Measurements from ENCODE around the gene ARHGEF7. TPM values are rescaled to one million over a fixed set of nuclear protein-coding genes. Genes with fewer than 3 reads are reported as not detected.

ARHGEF7 gene
- total RNA-seq, 1 donor from 2014 or later, result 61.8 TPM

GRCh38 chr13:111322001-111322915 lies 207.1 kb downstream of the ARHGEF7 start:
- intact Hi-C loops (cut with micrococcal nuclease), result no loop called here

DNA sequence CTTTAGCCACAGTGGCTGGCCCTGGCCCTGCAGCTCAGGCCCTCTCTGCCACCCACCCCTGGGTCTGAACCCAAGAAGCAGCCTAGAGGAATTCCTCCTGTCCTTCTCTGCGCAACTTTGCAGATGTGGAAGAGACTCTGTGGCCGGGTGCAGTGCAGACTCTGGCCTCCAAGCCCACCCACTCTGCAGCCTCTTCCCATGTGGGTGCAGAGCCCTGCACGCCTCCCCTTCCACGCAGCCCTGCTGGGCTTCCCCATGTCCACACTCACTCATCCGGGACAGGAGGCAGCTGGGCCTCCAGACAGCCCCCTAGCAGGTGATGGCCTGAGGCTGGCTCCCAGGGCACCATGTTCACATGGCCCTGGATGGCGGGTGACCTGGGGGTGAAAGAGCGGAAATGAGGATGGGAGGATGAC lies 207.8 kb downstream of the ARHGEF7 start:
- intact Hi-C loops (cut with micrococcal nuclease), result no loop called here

DNA sequence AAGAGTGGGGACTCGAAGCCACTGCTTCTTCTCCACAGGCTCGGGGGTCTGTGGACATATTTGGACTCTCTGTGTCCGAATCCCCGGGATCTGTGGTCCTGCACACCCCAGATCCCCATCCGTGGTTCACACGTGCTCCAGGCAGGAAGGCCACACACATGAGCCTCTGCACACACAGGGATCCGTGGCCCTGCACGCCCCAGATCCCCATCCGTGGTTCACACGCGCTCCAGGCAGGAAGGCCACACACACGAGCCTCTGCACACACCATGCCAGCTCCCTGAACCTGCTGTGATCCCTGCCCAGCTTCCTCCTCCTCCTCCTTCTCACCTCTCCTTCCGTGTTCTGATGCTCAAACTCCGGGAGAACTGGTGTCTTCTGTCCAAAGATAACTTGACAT lies 208.4 kb downstream of the ARHGEF7 start:
- intact Hi-C loops (cut with micrococcal nuclease), result no loop called here

GRCh38 chr13:111323950-111324651 lies 209.0 kb downstream of the ARHGEF7 start:
- intact Hi-C loops (cut with micrococcal nuclease), result no loop called here

DNA sequence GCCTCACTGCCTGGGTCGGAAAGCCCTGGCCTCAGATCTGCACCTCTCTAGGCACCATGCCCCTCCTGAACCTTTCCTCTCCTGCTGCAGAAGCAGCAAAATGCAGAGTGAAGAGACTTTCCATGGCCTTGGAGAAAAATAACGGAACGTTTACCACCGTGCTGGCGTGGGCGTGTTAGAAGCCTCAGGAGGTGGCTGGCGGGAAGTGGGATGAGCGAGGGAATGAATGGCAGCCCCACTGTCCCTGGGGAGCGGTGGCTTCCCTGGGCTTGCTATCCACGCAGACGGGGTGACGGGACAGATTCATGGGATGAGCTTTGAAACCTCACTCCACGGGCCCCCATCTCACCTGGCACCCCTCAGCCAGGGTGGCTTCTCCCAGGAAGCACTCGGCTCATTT lies 209.6 kb downstream of the ARHGEF7 start:
- intact Hi-C loops (cut with micrococcal nuclease), result no loop called here

- intact Hi-C loops (cut with micrococcal nuclease), result no loop called here
Measured at GRCh38 chr13:111325146-111325890, 210.2 kb downstream of the ARHGEF7 start.

DNA sequence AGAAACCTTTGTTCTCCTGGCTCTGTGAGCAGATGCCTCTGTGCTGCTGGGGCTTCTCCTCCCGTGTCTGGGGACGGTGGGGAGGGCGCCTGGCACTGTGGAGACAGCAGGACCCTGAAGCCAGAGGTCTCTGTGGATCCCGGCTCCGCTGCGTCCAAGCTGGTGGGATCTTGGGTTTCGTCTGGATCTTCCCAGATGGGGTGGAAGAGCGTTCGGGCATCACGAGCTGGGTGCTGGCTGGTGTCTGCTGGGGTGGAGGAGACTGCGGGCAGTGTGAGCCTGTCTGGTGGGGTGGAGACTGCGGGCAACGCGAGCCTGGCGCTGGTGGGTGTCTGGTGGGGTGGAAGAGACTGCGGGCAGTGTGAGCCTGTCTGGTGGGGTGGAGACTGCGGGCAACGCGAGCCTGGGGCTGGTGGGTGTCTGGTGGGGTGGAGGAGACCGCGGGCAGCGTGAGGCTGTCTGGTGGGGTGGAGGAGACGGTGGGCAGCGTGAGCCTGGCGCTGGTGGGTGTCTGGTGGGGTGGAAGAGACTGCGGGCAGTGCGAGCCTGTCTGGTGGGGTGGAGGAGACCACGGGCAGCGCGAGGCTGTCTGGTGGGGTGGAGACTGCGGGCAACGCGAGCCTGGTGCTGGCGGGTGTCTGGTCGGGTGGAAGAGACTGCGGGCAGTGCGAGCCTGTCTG lies 211.0 kb downstream of the ARHGEF7 start:
- intact Hi-C loops (cut with micrococcal nuclease), result no loop called here

- intact Hi-C loops (cut with micrococcal nuclease), result no loop called here
Measured at GRCh38 chr13:111326621-111326965, 211.5 kb downstream of the ARHGEF7 start.

GRCh38 chr13:111326981-111327642 lies 212.0 kb downstream of the ARHGEF7 start:
- intact Hi-C loops (cut with micrococcal nuclease), result no loop called here

- intact Hi-C loops (cut with micrococcal nuclease), result no loop called here
Measured at GRCh38 chr13:111327730-111328573, 212.8 kb downstream of the ARHGEF7 start.

DNA sequence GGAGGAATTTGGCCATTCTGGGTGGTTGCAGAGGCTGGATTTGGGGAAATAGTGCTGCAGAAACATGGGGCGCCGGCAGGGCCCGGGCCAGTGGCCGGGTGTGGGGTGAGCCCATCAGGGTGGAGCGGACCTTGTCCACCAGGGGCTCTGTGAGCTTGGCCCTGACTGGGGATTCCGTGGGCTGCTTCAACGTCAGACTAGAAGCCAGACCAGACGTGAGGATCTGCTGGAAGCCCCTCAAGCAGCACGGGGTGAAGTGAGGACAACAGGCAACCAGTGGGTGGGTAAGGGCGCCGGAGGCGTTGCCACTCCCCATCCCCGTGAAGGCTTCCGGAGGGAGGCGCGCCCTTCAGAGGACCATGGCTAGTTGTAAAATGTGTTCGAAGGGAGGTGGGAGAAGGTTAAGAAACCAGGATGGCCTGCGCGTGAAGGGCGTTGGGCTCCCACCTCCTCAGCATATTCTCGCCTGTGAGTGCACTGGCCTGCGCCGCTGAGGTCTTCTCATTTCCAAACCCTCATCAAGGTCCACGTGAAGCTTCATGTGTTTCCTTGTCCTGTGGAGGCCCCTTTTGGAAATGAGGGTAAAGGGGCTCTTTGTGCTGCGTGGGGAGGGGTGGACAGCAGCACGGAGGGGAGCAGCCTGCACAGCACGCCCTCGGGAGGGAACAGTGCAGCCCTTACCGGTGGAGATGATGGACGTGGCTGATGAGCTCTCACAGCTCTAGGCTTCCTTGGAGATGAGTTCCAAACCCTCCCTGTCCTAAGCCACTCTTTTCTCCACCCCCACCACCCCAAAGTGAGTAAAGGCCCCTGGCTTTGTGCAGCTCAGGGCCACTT lies 213.7 kb downstream of the ARHGEF7 start:
- intact Hi-C loops (cut with micrococcal nuclease), result no loop called here

GRCh38 chr13:111329641-111330040 lies 214.5 kb downstream of the ARHGEF7 start:
- intact Hi-C loops (cut with micrococcal nuclease), result no loop called here

DNA sequence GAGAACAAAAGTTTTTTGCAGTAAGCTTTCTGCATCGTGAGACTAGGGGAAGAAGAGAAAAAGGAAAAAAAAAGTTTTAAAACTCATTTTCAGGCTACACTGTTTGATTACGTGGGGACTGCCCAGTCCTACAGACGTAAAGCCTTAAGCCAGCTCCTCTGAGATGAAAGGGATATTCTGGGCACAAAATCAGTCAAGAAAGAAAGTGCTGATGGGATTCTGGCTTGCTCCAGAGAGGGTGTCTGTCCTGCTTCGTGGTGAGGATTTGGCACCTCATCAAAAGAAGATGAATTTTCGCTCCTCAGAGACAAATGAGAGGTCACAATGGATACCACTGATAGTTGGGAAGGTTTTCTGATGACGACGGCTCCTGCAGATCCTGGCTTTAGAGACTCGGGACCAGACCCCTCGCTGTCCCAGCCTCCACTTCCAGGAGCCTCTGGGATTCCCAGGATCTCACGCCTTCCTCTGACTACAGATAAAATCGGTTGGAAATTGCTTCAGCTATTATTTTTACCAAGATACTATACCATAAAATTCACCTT lies 215.0 kb downstream of the ARHGEF7 start:
- intact Hi-C loops (cut with micrococcal nuclease), result no loop called here

DNA sequence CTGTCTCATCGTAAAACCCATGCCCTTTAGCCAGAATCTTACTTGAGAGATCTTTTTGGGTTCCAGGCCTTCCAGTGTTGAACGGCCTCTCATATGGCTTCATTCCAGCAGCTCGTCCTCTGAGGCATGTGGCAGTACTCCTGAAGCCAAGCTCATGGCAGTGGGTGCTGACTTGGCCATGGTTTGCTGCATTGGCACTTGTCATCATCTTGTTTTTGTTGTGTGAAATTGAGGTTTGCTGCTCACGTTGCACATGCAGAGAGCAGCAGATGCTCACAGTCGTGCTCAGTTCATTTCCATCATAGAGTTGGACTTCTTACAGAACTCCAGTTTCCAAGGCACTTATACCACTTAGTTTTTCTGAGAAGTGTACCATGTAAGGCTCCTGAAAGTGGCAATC lies 220.2 kb downstream of the ARHGEF7 start:
- intact Hi-C loops (cut with micrococcal nuclease), result no loop called here

GRCh38 chr13:111336666-111337065 lies 221.6 kb downstream of the ARHGEF7 start:
- intact Hi-C loops (cut with micrococcal nuclease), result no loop called here

GRCh38 chr13:111337206-111337605 lies 222.1 kb downstream of the ARHGEF7 start:
- intact Hi-C loops (cut with micrococcal nuclease), result no loop called here

GRCh38 chr13:111337741-111338140 lies 222.6 kb downstream of the ARHGEF7 start:
- intact Hi-C loops (cut with micrococcal nuclease), result no loop called here

- intact Hi-C loops (cut with micrococcal nuclease), result no loop called here
Measured at GRCh38 chr13:111338841-111339240, 223.7 kb downstream of the ARHGEF7 start.
